ENCODE measurements around the gene CETN3.
"Not testable (repeated sequence)": the region's sequence is repeated elsewhere in the genome, so short reads cannot be mapped to it uniquely, and the experiment has no call there.

CETN3 gene

GRCh38 chr5:90383903-90384302, 25.7 kb downstream of the CETN3 start:
- no peak overlapping the region for H3K27ac ChIP-seq
- TF ChIP-seq, protein P1, sequence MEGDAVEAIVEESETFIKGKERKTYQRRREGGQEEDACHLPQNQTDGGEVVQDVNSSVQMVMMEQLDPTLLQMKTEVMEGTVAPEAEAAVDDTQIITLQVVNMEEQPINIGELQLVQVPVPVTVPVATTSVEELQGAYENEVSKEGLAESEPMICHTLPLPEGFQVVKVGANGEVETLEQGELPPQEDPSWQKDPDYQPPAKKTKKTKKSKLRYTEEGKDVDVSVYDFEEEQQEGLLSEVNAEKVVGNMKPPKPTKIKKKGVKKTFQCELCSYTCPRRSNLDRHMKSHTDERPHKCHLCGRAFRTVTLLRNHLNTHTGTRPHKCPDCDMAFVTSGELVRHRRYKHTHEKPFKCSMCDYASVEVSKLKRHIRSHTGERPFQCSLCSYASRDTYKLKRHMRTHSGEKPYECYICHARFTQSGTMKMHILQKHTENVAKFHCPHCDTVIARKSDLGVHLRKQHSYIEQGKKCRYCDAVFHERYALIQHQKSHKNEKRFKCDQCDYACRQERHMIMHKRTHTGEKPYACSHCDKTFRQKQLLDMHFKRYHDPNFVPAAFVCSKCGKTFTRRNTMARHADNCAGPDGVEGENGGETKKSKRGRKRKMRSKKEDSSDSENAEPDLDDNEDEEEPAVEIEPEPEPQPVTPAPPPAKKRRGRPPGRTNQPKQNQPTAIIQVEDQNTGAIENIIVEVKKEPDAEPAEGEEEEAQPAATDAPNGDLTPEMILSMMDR (conservative IDR thresholded peaks at IDR 0.05): no peak

DNA sequence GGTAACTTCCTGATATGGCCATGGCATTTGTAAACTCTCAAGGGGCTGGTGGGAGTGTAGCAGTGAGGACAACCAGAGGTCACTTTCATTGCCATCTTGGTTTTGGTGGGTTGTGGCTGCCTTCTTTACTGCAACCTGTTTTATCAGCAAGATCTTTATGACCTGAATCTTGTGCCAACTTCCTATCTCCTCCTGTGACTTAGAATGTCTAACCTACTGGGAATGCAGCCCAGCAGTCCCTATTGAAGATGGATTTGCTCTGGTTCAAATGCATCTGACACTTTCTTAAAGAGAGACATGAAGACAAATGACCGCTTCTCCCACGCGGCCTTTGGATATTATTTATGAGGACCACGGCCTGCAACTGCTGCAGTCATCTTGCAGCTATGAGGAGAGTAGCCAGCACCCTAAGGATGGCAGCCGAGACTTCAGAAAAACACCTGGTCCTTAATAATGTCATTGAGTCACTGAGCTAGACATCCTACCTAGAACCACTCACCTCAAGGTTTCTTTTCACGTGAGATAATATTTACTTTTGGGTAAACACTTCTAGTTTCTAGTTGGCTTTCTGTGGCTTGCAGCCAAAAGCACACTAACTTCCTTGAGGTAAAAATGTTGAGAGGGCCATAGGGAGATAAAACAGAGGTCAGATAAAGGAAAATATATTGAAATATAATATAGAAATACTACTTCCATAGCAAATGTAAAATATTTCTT, 28.2 kb downstream of the CETN3 start:
- TF ChIP-seq, protein P1 (conservative IDR thresholded peaks at IDR 0.05): no peak
- H3K27ac ChIP-seq: peak overlapping the region; percentile 31; the same call in 1 of the 2 replicates

DNA sequence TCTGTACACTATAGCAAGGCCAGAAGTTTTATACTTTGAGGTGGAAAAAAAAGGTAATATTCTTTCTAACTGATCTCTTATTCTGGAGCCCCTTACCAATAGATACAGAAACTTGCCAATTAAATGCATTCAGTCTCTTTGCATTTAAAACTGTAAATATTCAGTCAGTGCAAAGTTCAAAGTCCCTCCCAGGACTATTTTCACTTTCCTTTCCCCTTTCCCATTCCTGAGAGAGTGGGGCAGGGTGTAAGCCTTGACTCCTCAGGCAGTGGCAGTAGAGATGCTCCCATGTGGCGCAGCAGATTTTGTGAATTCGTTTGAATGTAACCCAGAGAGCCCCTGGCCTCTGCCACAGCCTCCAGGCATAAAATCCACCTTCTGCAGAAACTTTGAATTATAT, 29.9 kb downstream of the CETN3 start:
- TF ChIP-seq, protein P1 (conservative IDR thresholded peaks at IDR 0.05): no peak
- no peak overlapping the region for H3K27ac ChIP-seq

DNA sequence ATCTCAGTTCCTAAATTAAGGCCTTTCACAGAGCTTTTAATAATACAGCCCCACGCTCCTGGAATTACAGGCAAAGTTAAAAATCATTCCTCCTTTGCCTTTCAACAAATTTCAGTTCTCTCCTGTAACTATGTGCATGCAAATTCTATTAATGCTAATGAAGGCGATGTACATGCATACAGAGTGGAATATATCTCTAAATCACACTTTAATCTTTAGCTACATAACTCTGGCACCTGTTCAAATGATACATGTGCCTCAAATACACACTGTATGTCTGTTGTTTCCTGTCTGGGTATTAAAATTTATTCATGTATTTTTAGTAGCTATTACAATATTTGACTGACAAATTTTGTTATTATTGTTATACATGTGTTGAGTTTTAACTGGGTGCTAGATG, 30.8 kb downstream of the CETN3 start:
- TF ChIP-seq, protein P1 (conservative IDR thresholded peaks at IDR 0.05): no peak
- no peak overlapping the region for H3K27ac ChIP-seq

DNA sequence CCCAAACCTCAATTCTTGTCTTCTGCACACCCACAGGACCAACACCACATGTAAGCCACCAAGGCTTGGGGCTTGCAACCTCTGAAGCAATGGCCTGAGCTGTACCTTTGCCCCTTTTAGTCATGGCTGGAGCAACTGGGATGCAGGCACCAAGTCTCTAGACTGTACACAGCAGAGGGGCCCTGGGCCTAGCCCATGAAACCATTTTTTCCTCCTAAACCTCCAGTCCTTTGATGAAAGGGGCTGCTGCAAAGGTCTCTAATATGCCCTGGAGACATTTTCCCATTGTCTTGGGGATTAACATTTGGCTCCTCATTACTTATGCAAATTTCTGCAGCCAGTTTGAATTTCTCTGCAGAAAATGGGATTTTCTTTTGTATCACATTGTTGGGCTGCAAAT, 38.3 kb downstream of the CETN3 start:
- not testable (repeated sequence) for H3K27ac ChIP-seq

DNA sequence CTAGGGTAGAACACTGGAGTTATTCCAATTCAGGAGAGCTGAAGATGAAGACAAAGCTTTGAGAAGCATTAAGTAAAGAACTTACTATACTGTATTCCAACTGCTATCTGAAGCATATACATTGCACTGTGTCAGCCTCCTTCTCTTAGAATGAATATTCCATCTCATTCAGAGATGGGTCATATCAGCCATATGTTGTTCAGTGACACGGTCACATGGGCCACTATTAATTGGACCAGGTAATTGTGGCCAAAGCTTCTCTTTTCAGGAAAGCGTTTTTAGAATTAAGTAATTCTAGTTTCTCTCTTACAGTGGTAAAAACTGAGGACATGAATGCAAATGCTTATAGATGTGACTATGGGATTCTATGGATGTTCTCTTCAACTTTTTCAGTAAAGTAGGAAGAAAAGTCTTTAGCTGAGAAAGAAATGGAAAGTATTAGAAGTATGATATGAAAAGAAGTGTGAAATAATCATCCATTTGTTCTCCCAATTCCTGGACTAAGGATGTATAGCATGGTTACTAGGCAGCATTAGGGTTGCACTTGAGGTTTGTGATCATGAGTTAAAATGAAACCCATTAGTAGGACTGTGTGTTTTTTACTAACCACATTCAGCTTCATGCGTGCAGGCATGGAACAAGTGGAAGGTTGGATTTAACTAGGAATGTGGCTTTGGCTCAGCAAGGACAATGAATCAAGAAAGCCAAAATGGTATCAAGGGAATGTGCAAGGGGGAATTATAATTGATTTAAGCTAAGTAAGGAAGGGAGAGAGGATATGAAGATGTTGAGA, 40.9 kb downstream of the CETN3 start:
- TF ChIP-seq, protein P1 (conservative IDR thresholded peaks at IDR 0.05): no peak
- no peak overlapping the region for H3K27ac ChIP-seq

- H3K27ac ChIP-seq: no peak overlapping the region
- TF ChIP-seq, protein P1 (conservative IDR thresholded peaks at IDR 0.05): no peak
Measured at GRCh38 chr5:90367879-90368278, 41.7 kb downstream of the CETN3 start.

DNA sequence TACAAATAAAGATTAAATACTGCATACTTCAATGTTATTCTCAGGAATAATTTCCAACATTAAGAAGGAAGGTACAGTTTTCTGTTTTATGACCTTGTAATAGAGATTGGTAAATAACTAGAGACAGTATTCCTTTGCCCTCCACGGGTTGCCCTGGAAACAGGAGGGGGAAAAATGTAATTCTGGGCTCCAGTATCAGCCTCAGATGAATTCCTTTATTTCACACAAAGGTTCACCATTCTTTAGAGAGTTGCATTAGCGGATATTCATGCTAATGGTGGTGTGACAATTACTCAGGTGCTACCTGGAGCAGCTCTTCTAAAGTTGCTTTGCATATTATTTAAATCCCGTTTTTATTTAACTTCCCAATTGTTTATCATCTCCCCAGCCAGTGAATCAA, 42.6 kb downstream of the CETN3 start:
- TF ChIP-seq, protein P1 (conservative IDR thresholded peaks at IDR 0.05): no peak

More for the DNA sequence above, 42.6 kb downstream of the CETN3 start:
- H3K27ac ChIP-seq: no peak overlapping the region
